Stimulated activated CD8-positive, alpha-beta memory T cell treated with anti-CD3 and anti-CD28 coated beads, Interleukin-12 subunit alpha, Interleukin-12 subunit beta, amount 100 ng/mL, for 24 hours (primary cell): ENCODE results near the gene NOX5.

Experiments used
- DNase-seq: peaks from one replicate; pipeline ENCODE4 v3.0.0-alpha.2; 2020; ENCODE audit errors: extremely low read depth

The NOX5 gene

GRCh38 chr15:69081310-69082004, 67.0 kb downstream of the NOX5 start:
- DNase-seq = no peak

- DNase-seq = no peak
These were observed 67.6 kb downstream of the NOX5 start for GRCh38 chr15:69082021-69082502.

- DNase-seq = no peak
These were observed 68.1 kb downstream of the NOX5 start for GRCh38 chr15:69082554-69082953.

GRCh38 chr15:69084404-69085030, 70.0 kb downstream of the NOX5 start:
- no peak for DNase-seq

GRCh38 chr15:69085325-69086081, 71.0 kb downstream of the NOX5 start:
- DNase-seq = no peak

GRCh38 chr15:69086427-69087204, 72.1 kb downstream of the NOX5 start:
- DNase-seq = no peak

GRCh38 chr15:69087366-69087976, 73.0 kb downstream of the NOX5 start:
- DNase-seq = no peak

GRCh38 chr15:69088300-69088965, 73.9 kb downstream of the NOX5 start:
- no peak for DNase-seq

GRCh38 chr15:69089258-69089657, 74.8 kb downstream of the NOX5 start:
- DNase-seq = no peak

GRCh38 chr15:69090197-69090948, 75.9 kb downstream of the NOX5 start:
- DNase-seq = no peak

- DNase-seq = no peak
These were observed 77.2 kb downstream of the NOX5 start for GRCh38 chr15:69091654-69092053.

- no peak for DNase-seq
These were observed 77.7 kb downstream of the NOX5 start for GRCh38 chr15:69092159-69092558.

- DNase-seq = no peak
These were observed 78.6 kb downstream of the NOX5 start for GRCh38 chr15:69093127-69093526.

- DNase-seq = no peak
These were observed 79.1 kb downstream of the NOX5 start for GRCh38 chr15:69093614-69094013.

GRCh38 chr15:69094124-69094921, 79.8 kb downstream of the NOX5 start:
- DNase-seq = no peak

- DNase-seq = no peak
These were observed 80.8 kb downstream of the NOX5 start for GRCh38 chr15:69095274-69095673.

GRCh38 chr15:69096196-69096595, 81.7 kb downstream of the NOX5 start:
- DNase-seq = no peak

- DNase-seq = no peak
These were observed 82.1 kb downstream of the NOX5 start for GRCh38 chr15:69096626-69097025.

GRCh38 chr15:69098771-69099170, 84.3 kb downstream of the NOX5 start:
- DNase-seq = no peak
